Parathyroid adenoma (tissue), 2 donors: ENCODE results near the gene GLRB.

Experiments
- H2AFZ ChIP-seq: fragments of 300-600 bp; sonication (generic); one replicate; pipeline ENCODE4 v1.7.0; 2017; ENCODE audit warnings: antibody characterized with exemption, mild to moderate bottlenecking
- H3K27ac ChIP-seq: fragments of 300-600 bp; sonication (generic); one replicate; pipeline ENCODE4 v1.7.0; 2017
- H3K27me3 ChIP-seq: fragments of 300-600 bp; sonication (generic); one replicate; pipeline ENCODE4 v1.7.0; 2017; ENCODE audit warnings: low read length; ENCODE audit not compliant: control insufficient read depth, insufficient read depth
- H3K36me3 ChIP-seq: fragments of 300-600 bp; sonication (generic); one replicate; pipeline ENCODE4 v1.7.0; 2017; ENCODE audit warnings: low read length; ENCODE audit not compliant: control insufficient read depth, insufficient read depth
- H3K4me1 ChIP-seq: fragments of 300-600 bp; sonication (generic); one replicate; pipeline ENCODE4 v1.7.0; 2017; ENCODE audit warnings: control low read depth
- H3K4me2 ChIP-seq: fragments of 300-600 bp; sonication (generic); one replicate; pipeline ENCODE4 v1.7.0; 2017; ENCODE audit warnings: low read length
- H3K4me3 ChIP-seq: fragments of 300-600 bp; sonication (generic); one replicate; pipeline ENCODE4 v1.7.0; 2017; ENCODE audit warnings: low read depth, low read length
- H3K79me2 ChIP-seq: fragments of 300-600 bp; sonication (generic); one replicate; pipeline ENCODE4 v1.7.0; 2017; ENCODE audit warnings: control low read depth
- H3K9ac ChIP-seq: fragments of 300-600 bp; sonication (generic); one replicate; pipeline ENCODE4 v1.7.0; 2017; ENCODE audit warnings: mild to moderate bottlenecking
- H3K9me3 ChIP-seq: fragments of 300-600 bp; sonication (generic); one replicate; pipeline ENCODE4 v1.7.0; 2017; ENCODE audit warnings: low read length; ENCODE audit not compliant: control insufficient read depth
- CTCF ChIP-seq: fragments of 300-600 bp; sonication (generic); IDR thresholded peaks from one replicate; pipeline ENCODE4 v1.7.0; 2017; ENCODE audit warnings: antibody characterized with exemption, mild to moderate bottlenecking
- donor health status: primary hyperparathyroidism.

The GLRB gene

GRCh38 chr4:157095716-157096115, 19.8 kb downstream of the GLRB start:
- H3K4me3 ChIP-seq: no peak overlapping the region
- no peaks in the 10 kb centered on the region for H3K4me1 ChIP-seq
- no peak overlapping the region for H3K27ac ChIP-seq
- H3K27me3 ChIP-seq: no peaks in the 10 kb centered on the region
- H2AFZ ChIP-seq: no peak overlapping the region
- H3K9me3 ChIP-seq: no peaks in the 10 kb centered on the region
- H3K79me2 ChIP-seq: no peaks in the 10 kb centered on the region
- TF ChIP-seq CTCF: no peak
- H3K4me2 ChIP-seq: no peak overlapping the region
- H3K9ac ChIP-seq: no peak overlapping the region
- no peaks in the 10 kb centered on the region for H3K36me3 ChIP-seq

- Histone ChIP-seq H3K4me2 (no peak overlapping the region), H3K79me2 (no peaks in the 10 kb centered on the region), H3K27me3 (no peaks in the 10 kb centered on the region), H3K27ac (no peak overlapping the region), H2AFZ (no peak overlapping the region), H3K36me3 (no peaks in the 10 kb centered on the region), H3K9ac (no peak overlapping the region), H3K4me3 (no peak overlapping the region), H3K9me3 (no peaks in the 10 kb centered on the region), H3K4me1 (no peaks in the 10 kb centered on the region)
- no peak for TF ChIP-seq CTCF
Measured at GRCh38 chr4:157096439-157096838, 20.5 kb downstream of the GLRB start.

GRCh38 chr4:157099506-157099905, 23.6 kb downstream of the GLRB start:
- Histone ChIP-seq H2AFZ (no peak overlapping the region), H3K27ac (no peak overlapping the region), H3K79me2 (no peaks in the 10 kb centered on the region)

GRCh38 chr4:157104541-157104940, 28.6 kb downstream of the GLRB start:
- no peaks in the 10 kb centered on the region for H3K36me3 ChIP-seq

More at GRCh38 chr4:157099506-157099905, 23.6 kb downstream of the GLRB start:
- no peak overlapping the region for H3K9ac ChIP-seq
- no peak overlapping the region for H3K4me2 ChIP-seq
- no peaks in the 10 kb centered on the region for H3K4me1 ChIP-seq
- H3K4me3 ChIP-seq: no peak overlapping the region
- H3K27me3 ChIP-seq: no peaks in the 10 kb centered on the region
- TF ChIP-seq CTCF: no peak
- no peaks in the 10 kb centered on the region for H3K36me3 ChIP-seq
- H3K9me3 ChIP-seq: no peaks in the 10 kb centered on the region

More at GRCh38 chr4:157104541-157104940, 28.6 kb downstream of the GLRB start:
- no peak overlapping the region for H2AFZ ChIP-seq
- H3K79me2 ChIP-seq: no peaks in the 10 kb centered on the region
- no peak overlapping the region for H3K4me2 ChIP-seq
- H3K9ac ChIP-seq: no peak overlapping the region
- no peak overlapping the region for H3K27ac ChIP-seq
- no peaks in the 10 kb centered on the region for H3K4me1 ChIP-seq
- no peaks in the 10 kb centered on the region for H3K27me3 ChIP-seq
- H3K4me3 ChIP-seq: no peak overlapping the region
- TF ChIP-seq CTCF: no peak
- H3K9me3 ChIP-seq: no peaks in the 10 kb centered on the region
